Putamen (tissue), 1 donor: ENCODE measurements around the gene IDE.
"Not testable (repeated sequence)": the region's sequence is repeated elsewhere in the genome, so short reads cannot be mapped to it uniquely, and the experiment has no call there.

Experiments
- DNase-seq: peaks from one replicate; pipeline ENCODE4 v3.0.0-alpha.2; 2016; ENCODE audit warnings: low spot score

Gene IDE

GRCh38 chr10:92490387-92490786 lies 83.5 kb downstream of the IDE start:
- DNase-seq: no peak

GRCh38 chr10:92486637-92487036 lies 87.3 kb downstream of the IDE start:
- DNase-seq: no peak

GRCh38 chr10:92483539-92483938 lies 90.4 kb downstream of the IDE start:
- no peak for DNase-seq

GRCh38 chr10:92480413-92480812 lies 93.5 kb downstream of the IDE start:
- no peak for DNase-seq

GRCh38 chr10:92479547-92479946 lies 94.3 kb downstream of the IDE start:
- no peak for DNase-seq

GRCh38 chr10:92478536-92478935 lies 95.4 kb downstream of the IDE start:
- DNase-seq: no peak

GRCh38 chr10:92475357-92475868 lies 98.5 kb downstream of the IDE start:
- no peak for DNase-seq

- DNase-seq: no peak
Observed at GRCh38 chr10:92470026-92470425, 103.9 kb downstream of the IDE start.

GRCh38 chr10:92464364-92464763 lies 109.5 kb downstream of the IDE start:
- no peak for DNase-seq

GRCh38 chr10:92463582-92463981 lies 110.3 kb downstream of the IDE start:
- DNase-seq: no peak

GRCh38 chr10:92454955-92455354 lies 118.9 kb downstream of the IDE start:
- DNase-seq: not testable (repeated sequence)

- DNase-seq: no peak
Observed at GRCh38 chr10:92452313-92452712, 121.6 kb downstream of the IDE start.

GRCh38 chr10:92451431-92451830 lies 122.5 kb downstream of the IDE start:
- no peak for DNase-seq

- no peak for DNase-seq
Observed at GRCh38 chr10:92450896-92451295, 123.0 kb downstream of the IDE start.

GRCh38 chr10:92440578-92440977 lies 133.3 kb downstream of the IDE start:
- no peak for DNase-seq

- no peak for DNase-seq
Observed at GRCh38 chr10:92438220-92438619, 135.7 kb downstream of the IDE start.

- DNase-seq: no peak
Observed at GRCh38 chr10:92436611-92437010, 137.3 kb downstream of the IDE start.

- DNase-seq: not testable (repeated sequence)
Observed at GRCh38 chr10:92436065-92436464, 137.8 kb downstream of the IDE start.

- no peak for DNase-seq
Observed at GRCh38 chr10:92434385-92434784, 139.5 kb downstream of the IDE start.

GRCh38 chr10:92432596-92432995 lies 141.3 kb downstream of the IDE start:
- no peak for DNase-seq

GRCh38 chr10:92430103-92430502 lies 143.8 kb downstream of the IDE start:
- no peak for DNase-seq

GRCh38 chr10:92421550-92421949 lies 152.3 kb downstream of the IDE start:
- no peak for DNase-seq

GRCh38 chr10:92420546-92421275 lies 153.2 kb downstream of the IDE start:
- no peak for DNase-seq
